GM12864 (cell line): ENCODE measurements around the gene API5.

Source experiments
- DNase-seq: peaks from one replicate; pipeline ENCODE4 v3.0.0-alpha.2; 2011; ENCODE audit warnings: low read depth
- H3K4me3 ChIP-seq: 2 replicates; pipeline ENCODE4 v1.5.1; 2011; ENCODE audit warnings: mild to moderate bottlenecking, low read depth, low read length, control low read depth
- CTCF ChIP-seq: IDR thresholded peaks from 2 replicates; pipeline ENCODE4 v1.5.1; 2011; ENCODE audit warnings: low read depth, mild to moderate bottlenecking, moderate library complexity, low read length, control low read depth, inconsistent platforms; ENCODE audit errors: missing control alignments

Gene API5

GRCh38 chr11:43359422-43359818, 47.6 kb downstream of the API5 start:
- no peak for TF ChIP-seq CTCF
- peak overlapping the region; percentile 86 for H3K4me3 ChIP-seq
- peak; percentile 57 for DNase-seq

- no peak for DNase-seq
- H3K4me3 ChIP-seq: peak overlapping the region; percentile 86
- no peak for TF ChIP-seq CTCF
These were observed 48.7 kb downstream of the API5 start for GRCh38 chr11:43360361-43361032.

GRCh38 chr11:43366677-43367076, 54.9 kb downstream of the API5 start:
- H3K4me3 ChIP-seq: no peak overlapping the region
- TF ChIP-seq CTCF: no peak
- DNase-seq: no peak

GRCh38 chr11:43367382-43368178, 55.8 kb downstream of the API5 start:
- DNase-seq: peak; percentile 33
- no peak overlapping the region for H3K4me3 ChIP-seq
- no peak for TF ChIP-seq CTCF

GRCh38 chr11:43376065-43376464, 64.3 kb downstream of the API5 start:
- TF ChIP-seq CTCF: no peak
- DNase-seq: no peak
- H3K4me3 ChIP-seq: no peak overlapping the region

GRCh38 chr11:43376594-43376993, 64.8 kb downstream of the API5 start:
- TF ChIP-seq CTCF: no peak
- no peak for DNase-seq
- no peak overlapping the region for H3K4me3 ChIP-seq
